HuH-7 (cell line): ENCODE data around the gene DUSP28.
"Not testable (repeated sequence)": the region's sequence is repeated elsewhere in the genome, so short reads cannot be mapped to it uniquely, and the experiment has no call there.

Source experiments
- DNase-seq: peaks from one replicate; pipeline ENCODE4 v3.0.0; 2011; ENCODE audit warnings: low spot score

Gene DUSP28

DNA sequence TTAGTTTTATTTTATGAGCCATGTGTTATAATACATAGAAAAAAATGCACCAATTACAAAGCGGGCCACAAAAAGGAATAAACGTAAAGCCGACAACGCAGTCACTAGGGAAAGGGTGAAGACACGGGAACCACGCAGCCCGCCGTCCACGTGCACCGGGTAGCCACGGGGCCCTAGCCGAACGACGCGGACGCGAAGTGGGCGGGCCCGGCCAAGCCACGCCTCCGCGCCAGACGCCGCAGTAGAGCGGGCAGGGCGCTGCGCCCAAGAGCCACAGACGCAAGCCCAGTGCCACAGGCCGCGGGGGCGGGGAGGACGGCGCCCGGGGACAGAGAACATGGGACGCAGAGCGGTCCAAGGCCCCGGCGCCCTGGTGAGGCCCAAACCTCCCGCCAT, at the start of gene DUSP28:
Gene DUSP28 (plus strand): TSS at position 274 of the 396 bp plus-strand sequence. CDS start 328 bp downstream, outside the sequence.
- DNase-seq, result peak; percentile 89

- no peak for DNase-seq
Measured at GRCh38 chr2:240510513-240511210, 49.5 kb upstream of the DUSP28 start.

DNA sequence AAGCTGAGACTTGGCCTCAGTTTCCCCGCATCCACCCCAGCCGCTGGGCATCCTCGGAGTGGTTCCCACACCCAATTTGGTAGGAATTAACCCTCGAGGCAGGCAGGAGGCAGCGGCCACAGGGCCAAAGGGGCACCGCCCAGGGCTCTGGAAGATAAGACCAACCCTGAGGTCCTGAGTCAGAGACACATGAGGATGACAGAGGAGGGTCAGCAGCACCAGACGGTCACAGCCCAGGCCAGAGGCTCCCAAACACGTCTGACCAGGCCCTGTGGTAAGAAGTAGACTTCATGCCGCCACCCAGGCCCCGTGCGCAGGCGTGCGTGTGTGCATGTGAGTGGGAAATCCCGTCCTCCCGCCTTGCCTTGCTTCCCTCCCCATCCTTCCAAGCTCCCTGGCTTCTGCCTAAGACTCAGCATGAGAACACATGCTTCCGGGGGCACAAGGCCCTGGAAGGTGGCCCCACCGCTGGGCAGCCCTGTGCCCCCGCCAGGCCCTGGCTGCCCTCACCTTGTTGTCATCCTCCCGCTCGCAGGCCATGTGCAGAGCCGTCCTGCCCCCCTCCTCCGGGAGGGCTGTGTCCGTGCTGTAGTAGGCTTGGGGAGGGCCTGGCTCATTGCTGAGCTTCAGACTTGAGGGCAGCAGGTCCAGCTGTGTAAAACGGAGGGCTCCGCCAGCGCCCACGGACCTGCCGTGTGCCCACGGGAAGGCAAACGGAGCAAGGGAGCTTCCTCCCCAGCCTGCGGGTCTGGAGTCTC, 48.6 kb upstream of the DUSP28 start:
- no peak for DNase-seq

GRCh38 chr2:240512109-240512485, 48.1 kb upstream of the DUSP28 start:
- no peak for DNase-seq

GRCh38 chr2:240512666-240513535, 47.3 kb upstream of the DUSP28 start:
- DNase-seq, result no peak

DNA sequence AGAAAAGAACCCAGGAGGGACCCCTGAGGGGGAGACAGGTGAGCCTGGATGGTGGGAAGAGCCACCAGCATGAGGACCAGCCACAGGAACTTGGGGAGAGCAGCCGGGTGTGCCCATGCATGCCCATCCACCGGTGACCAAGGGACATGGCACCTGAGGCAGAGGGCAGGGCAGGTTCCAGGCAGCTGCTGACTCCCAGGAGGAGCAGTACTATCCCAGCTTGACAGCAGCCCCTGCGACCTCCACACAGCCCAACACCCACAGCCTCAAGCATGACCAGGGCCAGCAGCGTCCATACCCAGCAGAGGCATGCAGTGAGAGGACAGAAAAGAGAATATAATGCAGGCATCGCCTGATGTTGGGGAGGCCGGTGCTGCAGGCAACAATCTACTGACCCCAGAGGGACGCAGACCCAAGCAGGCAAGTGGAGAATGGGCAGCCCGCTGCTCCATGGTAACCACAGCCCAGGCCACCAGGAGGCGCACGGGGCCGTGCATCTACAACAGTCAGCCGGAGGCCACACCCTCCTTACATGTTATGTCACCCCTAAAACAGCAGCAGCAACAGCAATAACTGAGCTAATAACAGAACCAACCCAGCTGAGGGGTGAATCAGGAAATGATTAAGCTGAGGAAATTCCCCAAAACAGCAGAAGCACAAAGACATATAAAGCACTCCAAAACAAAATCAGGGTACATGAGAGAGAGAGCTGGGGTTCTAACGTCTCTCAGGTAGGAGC, 46.4 kb upstream of the DUSP28 start:
- DNase-seq, result peak; percentile 84

DNA sequence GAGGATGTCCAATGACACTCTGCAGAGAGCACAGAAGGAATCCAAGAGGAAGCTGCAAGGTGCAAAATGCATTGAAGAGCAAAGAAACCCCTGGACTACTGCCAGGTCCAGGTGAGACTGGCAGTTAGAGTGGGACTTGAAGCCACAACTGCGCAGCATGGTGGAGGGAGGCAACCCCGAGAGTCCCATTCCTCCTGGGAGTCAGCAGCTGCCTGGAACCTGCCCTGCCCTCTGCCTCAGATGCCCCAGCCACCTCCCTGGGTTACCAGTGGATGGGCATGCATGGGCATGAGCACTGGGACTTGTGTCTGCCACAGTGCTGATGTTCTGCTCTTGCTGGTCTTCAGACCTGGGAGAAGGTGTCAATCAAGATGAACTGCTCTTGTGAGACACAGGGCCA, 45.5 kb upstream of the DUSP28 start:
- no peak for DNase-seq

GRCh38 chr2:240517342-240517741, 42.8 kb upstream of the DUSP28 start:
- no peak for DNase-seq

DNA sequence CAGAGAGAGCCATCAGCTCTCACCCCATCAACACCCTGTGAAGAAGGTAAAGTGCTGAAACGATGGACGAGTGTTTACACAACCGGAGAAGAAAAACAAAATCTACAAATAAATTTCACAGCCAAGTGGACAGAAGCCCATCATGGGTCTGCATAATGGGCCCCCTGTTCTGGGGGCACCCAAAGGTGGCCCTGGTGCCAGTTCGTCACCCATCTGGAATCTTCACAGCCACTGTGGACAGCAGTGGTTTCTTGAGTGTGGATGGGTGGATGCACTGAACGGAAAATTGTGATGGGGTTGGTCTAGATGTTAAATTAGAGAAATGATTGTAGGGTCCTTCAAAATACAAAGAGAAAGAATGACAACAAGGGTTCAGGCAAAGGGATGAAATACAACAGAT, 41.2 kb upstream of the DUSP28 start:
- no peak for DNase-seq

GRCh38 chr2:240519396-240520129, 40.6 kb upstream of the DUSP28 start:
- DNase-seq, result no peak

- DNase-seq, result no peak
Measured at GRCh38 chr2:240520130-240520973, 39.8 kb upstream of the DUSP28 start.

DNA sequence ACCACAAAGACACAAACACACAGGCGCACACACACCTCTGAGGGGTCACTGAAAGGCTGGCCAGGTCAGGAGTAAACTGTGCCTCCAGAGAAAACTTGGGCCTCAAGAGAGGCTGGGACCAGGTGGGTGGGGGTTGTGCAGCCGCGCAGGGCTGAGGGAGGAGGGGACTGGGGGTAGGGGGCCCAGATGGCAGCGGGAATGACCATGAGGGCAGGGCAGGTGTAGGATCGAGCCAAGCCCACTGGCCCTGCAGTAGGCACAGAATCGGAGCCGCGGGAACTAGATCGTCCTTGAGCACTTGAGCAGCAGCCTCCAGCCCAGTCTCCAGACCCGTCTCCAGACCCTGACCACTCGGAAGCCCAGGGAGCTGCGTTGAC, 39.2 kb upstream of the DUSP28 start:
- no peak for DNase-seq

DNA sequence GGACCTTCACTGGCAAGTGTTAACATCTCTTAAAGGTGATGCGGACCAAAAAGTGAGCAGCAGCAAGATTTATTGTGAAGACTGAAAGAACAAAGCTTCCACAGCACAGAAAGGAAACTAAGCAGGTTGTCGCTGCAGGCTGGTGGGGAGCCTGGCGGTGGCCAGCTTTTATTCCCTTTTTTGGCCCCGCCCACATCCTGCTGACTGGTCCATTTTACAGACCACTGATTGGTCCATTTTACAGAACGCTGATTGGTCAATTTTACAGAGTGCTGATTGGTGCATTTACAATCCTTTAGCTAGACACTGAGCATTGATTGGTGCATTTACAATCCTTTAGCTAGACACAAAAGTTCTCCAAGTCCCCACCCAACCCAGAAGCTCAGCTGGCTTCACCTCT, 38.3 kb upstream of the DUSP28 start:
- not testable (repeated sequence) for DNase-seq

DNA sequence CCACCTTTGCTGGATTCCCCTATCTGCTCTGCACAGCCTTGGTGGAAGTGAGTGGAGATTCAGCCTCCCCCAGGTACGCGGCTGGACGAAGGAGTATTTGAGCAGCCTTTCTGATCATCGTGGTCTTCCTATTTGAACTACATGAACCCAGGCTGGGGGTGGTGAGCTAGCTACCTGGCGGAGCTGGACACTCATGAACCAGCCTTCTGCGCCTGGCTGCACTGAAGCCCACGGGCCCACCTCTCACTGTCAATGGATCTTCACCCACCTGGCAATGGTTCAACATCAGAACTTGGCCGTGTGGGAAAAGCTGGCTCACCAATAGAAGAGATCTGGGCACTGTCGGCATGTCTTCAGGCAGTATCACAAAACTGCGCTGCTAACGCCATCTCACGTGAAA, 37.8 kb upstream of the DUSP28 start:
- no peak for DNase-seq

DNA sequence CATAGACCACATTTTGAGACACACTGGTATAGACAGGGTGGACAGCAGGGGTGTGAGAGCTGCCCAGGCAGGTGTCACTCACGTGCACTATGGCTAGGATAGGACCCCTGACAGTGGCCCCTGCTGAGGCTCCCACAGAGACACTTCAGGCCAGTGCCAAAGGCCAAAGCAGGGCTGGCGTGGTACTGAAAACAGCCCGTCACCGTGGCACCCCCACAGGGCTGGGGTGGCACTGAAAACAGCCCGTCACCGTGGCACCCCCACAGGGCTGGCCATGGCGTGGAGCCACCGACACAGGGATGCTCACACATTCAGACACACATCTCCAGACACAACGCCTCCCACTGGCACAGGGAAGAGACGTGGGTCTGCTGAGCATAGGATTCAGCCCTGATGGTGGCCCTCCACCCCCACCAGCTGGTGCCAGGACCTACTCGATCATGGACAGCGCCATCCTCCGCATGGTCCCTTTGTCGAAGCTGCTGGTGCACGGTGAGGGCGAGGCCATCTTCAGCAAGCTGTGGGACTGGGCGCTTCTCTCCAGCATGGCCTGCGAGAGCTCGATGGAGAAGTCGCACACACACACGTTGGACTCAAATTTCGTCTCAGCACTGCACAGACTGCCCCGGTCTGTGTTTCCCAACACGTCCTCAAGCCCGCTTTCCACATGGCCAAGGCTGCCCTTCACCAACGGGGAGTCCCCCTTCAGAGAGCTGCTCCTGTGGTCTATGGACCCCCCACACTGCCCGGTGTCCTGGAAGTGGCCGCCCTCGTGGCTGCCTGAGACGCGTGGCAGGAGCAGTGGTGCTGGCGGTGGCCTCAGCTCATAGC, 36.5 kb upstream of the DUSP28 start:
- no peak for DNase-seq

GRCh38 chr2:240524963-240525718, 35.0 kb upstream of the DUSP28 start:
- no peak for DNase-seq

- no peak for DNase-seq
Measured at GRCh38 chr2:240525802-240526201, 34.4 kb upstream of the DUSP28 start.

- no peak for DNase-seq
Measured at GRCh38 chr2:240526521-240526920, 33.6 kb upstream of the DUSP28 start.
